ENCODE results near the gene TMBIM4.

DNA sequence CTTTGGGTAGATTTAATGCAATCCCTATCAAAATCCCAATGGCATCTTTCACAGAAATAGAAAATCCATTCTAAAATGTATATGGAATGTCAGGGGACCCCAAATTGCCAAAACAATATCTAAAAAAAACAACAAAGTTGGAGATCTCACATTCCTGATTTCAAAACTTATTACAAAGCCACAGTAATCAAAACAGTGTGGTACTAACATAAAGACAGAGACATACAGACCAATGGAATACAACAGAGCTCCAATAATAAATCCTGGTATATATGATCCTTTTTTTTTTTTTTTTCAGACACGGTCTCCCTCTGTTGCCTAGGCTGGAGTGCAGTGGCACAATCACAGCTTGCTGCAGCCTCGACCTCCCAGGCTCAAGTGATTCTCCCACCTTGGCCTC lies 4.7 kb downstream of the TMBIM4 start:
- TF ChIP-seq, protein P1, sequence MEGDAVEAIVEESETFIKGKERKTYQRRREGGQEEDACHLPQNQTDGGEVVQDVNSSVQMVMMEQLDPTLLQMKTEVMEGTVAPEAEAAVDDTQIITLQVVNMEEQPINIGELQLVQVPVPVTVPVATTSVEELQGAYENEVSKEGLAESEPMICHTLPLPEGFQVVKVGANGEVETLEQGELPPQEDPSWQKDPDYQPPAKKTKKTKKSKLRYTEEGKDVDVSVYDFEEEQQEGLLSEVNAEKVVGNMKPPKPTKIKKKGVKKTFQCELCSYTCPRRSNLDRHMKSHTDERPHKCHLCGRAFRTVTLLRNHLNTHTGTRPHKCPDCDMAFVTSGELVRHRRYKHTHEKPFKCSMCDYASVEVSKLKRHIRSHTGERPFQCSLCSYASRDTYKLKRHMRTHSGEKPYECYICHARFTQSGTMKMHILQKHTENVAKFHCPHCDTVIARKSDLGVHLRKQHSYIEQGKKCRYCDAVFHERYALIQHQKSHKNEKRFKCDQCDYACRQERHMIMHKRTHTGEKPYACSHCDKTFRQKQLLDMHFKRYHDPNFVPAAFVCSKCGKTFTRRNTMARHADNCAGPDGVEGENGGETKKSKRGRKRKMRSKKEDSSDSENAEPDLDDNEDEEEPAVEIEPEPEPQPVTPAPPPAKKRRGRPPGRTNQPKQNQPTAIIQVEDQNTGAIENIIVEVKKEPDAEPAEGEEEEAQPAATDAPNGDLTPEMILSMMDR (IDR thresholded peaks at IDR 0.05; ENCODE audit: insufficient read depth, low read length, poor library complexity, severe bottlenecking) = no peak
- TF ChIP-seq EZH2phosphoT487 (conservative IDR thresholded peaks at IDR 0.05; ENCODE audit: low read length) = no peak
